ENCODE measurements around the gene RASSF4.

Gene RASSF4

GRCh38 chr10:44927352-44927751 is 32.2 kb upstream of the RASSF4 start:
- DNase-seq (ENCODE audit: low read depth) = no peak

- DNase-seq (ENCODE audit: low read depth) = no peak
Measured at GRCh38 chr10:44928462-44928861, 31.1 kb upstream of the RASSF4 start.

- DNase-seq (ENCODE audit: low read depth) = no peak
Measured at GRCh38 chr10:44929356-44930255, 30.0 kb upstream of the RASSF4 start.

DNA sequence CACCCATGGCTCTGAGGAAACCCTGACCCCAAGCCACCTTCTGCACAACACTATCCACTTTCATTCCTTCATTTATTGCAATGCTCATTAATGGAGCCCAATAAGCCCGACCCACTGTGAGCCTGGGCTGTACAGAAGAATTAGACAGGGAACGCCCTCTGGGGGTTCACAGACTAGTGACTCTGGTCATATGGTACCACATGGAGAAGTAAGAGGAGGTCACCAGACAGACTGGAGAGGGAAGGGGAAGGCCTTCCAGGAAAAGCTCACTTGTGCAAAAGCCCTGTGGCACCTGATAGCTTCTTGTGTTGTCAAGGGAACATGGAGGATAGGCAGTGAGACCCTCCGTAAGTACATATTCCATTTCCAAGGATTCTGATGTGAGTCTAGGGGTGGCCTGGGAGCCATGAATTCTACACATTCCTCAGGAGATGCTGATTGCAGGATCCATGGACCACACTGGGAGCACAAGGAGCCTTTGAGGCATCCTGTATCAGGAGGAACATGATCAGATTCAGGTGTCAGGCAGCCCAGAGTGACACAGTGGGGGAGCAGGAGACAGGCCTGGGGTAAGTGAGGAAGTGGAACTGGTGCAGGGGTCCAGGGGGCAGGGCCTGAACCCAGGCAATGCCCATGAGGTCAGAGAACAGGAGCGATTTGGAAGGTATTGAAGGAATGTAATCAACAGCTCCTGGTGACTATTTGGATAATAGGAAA is 28.5 kb upstream of the RASSF4 start:
- no peak for DNase-seq (ENCODE audit: low read depth)

GRCh38 chr10:44931621-44932516 is 27.7 kb upstream of the RASSF4 start:
- no peak for DNase-seq (ENCODE audit: low read depth)

DNA sequence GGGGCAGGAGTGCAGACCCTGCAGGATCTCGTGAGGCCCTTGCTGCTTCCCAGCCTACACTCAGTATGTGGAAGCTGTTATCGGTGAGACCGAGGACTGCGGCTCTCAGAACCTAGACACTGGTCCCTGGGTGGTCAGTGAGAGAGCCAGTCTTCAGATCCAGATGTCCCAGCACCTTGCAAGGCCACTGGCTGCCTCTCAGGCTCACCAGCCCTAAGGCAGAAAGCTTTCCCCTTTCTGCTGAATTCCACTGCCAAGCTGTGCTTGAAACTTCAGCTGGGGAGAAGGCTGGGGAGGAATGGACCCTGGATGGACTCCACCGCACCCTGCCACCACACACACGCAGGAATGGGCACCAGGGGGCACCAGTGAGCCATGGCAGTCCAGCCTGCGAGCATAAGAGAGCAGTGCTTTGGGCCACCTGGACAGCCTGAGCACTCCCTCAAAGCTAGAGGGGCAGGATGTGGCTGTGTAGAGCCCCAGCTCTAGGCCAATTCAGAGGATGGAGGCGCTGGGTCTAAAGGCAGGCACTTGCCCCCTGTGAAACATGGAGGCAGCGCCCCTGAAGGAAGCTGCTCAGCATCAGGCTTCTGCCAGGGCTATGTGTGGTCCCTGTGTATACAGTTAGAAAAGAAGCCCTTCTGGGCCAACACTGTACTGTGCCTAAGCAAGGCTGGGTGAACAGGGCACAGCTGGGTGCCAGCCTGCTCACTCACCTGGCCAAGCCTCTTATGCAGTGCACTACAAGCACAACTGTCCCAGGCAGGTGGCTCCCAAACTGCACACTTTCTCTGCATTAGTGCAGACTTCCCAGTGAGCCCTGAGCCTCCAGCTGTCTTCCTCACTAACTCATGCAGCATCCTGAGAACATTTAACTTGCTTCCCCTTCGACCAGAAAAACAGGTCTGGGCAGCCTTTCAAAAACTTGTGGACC is 26.8 kb upstream of the RASSF4 start:
- DNase-seq (ENCODE audit: low read depth) = peak; percentile 75

- no peak for DNase-seq (ENCODE audit: low read depth)
Measured at GRCh38 chr10:44933451-44934321, 25.9 kb upstream of the RASSF4 start.

- DNase-seq (ENCODE audit: low read depth) = no peak
Measured at GRCh38 chr10:44934416-44935200, 25.0 kb upstream of the RASSF4 start.

DNA sequence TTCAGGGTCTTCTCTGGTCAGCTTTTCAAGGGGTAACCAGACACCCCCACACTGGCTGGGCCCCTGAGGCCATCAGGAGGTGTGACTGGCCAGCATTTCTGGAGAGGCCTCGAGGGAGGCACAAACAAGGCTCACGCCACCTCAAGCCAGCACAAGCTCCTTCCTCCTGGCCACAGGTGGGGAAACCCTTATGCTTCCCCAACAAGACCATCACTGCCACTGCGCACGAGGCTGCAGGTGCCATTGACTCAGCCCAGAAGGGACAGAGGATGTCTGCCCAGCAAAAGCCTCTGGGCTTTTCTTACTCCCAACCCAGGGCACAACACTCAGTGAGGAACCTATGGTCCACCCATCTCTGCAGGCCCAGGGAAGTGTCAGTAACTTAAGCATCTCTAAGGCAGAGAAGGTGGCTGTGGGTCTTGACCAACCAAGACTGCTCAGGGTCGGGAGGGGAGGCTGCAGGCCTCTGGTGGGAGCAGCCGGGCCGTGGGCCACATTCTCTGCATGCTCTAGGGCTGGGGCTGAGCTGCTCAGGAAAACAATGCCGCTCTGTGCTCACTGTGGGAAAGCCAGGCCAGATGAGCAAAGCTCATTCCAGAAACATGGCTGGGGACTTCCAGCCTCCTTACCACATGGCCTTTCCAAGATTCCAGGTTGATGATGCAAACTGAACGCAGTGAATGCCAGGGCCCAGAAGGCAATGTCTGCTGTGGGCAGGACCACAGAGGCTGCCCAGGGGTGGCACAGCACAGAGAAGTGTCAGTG is 24.2 kb upstream of the RASSF4 start:
- DNase-seq (ENCODE audit: low read depth) = no peak

- no peak for DNase-seq (ENCODE audit: low read depth)
Measured at GRCh38 chr10:44935966-44936295, 23.7 kb upstream of the RASSF4 start.

DNA sequence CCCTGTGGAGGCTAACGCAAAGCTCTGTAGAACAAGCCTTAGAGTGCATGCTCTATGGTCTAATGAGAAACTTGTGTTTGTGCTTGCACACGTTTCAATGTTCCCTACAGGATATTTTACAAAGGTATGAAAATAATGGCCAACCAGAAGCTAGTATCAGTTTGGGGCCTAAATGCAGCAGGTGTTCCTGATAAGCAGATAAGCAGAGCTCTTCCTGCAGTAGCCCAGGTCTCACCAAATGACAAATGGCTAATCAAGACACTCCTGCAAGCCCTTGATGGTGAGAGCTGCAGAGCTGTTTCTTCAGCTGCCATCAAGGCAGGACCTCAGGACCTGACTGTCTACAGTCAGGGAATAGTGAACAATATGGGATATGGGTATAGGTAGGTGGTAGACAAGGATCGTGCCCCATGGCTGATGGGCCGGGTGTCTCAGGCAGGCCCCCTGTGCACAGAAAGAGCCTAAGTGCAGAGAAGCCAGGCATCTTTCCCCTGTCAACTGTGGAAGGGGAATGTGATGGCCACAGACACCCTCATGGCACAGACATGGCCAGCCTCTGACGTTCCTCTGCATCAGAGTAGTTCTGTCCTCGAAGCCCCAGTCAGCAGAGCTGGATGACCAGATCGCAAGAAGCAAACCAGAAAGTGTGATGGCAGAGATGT is 23.2 kb upstream of the RASSF4 start:
- DNase-seq (ENCODE audit: low read depth) = no peak

DNA sequence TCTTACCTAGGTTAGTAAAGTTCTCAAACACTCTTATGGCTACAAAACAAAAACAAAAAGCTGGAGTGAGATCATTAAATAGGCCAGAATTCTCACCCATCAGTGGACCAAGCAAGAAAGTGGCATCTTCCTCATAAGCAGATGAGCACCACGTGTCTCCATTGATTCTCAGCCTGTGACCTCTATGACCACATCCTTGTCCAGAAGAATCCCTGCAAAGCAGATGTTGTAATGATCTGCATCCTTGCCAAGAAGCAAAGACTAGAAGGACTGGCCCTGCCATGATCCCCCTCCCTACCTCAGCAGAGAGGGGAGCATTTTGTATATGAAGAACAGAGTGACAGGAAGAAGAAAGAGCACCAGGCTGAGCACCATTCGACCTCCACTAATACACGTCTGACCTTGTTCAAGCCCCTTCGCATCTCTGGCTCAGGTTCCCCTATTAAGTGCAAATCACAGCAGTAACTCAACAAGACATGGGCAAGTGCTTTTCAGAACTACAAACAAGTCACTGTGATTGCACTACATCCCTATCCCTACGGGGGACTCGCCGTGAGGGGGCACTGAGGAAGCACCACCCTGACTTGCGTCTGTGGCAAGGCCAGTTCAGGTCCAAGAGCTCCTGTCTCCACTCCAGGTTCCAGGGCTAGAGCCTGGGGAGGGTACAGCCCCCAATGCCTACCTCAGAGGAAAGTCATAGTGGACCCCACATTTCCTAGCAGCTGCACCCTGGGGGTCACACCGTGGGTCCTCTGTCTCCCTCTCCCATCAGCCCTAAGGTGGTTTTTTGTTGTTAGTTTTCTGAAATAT is 22.2 kb upstream of the RASSF4 start:
- no peak for DNase-seq (ENCODE audit: low read depth)

DNA sequence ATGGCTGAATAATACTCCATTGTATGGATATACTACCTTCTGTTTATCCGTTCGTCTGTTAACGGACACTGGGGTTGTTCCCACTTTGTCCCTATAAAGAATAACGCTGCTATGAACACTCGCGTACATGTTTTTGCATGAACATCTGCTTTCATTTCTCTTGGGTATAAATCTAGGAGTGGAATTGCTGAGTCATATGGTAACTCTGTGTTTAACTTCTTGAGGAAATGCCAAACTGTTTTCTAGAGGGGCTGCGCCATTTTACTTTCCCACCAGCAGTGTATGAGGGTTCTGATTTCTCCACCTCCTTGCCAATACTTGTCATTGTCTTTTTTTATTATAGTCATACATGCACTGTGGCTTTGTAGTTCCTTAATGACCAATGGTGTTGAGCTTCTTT is 20.6 kb upstream of the RASSF4 start:
- no peak for DNase-seq (ENCODE audit: low read depth)

DNA sequence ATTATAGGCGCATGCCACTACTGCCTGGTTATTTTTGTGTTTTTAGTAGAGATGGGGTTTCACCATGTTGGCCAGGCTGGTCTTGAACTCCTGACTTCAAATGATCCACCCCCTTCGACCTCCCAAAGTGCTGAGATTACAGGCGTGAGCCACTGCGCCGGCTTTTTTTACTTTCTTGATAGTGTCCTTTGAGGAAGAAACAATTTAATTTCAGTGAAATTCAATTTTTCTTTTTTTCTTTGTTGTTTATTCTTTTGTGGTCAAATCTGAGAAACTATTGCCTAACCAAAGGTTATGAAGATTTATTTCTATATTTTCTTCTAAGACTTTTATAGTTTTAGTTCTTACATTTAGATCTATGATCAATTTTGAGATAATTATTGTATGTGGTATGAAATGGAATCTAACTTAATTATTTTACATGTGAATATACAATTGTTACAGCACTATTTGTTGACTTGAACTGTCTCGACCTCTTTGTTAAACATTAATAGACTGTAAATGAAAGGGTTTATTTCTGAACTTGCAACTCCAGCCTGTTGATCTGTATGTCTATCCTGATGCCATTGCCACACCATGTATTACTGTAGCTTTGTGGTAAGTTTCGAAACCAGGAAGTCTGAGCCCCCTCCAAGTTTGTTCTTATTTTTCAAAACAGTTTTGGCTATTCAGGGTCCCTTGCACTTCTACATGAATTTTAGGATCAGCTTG is 19.8 kb upstream of the RASSF4 start:
- DNase-seq (ENCODE audit: low read depth) = no peak

GRCh38 chr10:44944354-44944753 is 15.2 kb upstream of the RASSF4 start:
- DNase-seq (ENCODE audit: low read depth) = no peak

DNA sequence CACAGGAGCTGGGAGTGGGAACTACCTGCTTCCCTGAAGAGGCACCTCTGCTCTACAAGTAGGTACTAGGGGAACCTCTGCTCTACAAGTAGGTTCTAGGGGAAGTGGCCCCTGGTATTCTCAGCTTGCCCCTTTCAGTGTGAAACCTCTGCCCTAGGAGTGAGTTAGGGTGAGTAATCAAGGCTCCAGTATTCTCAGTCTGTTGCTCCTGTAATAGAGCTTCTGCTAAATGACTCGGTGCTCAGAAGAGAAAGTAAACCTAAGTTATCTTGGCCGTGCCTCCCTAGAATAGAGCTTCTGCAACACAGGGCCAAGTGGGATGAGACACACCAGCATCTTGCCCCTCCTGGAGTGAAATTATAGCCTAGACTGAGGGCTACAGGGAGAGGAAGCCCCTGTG is 13.4 kb upstream of the RASSF4 start:
- no peak for DNase-seq (ENCODE audit: low read depth)
